Measurements from ENCODE around the gene SLIT2.
A peak's percentile ranks its signal among the peaks of the same experiment; 100 is the strongest.

The SLIT2 gene

GRCh38 chr4:20266215-20267082, 14.7 kb downstream of the SLIT2 start:
- no peak for DNase-seq (ENCODE audit: low read depth)

- no peak for DNase-seq (ENCODE audit: low read depth)
Measured at GRCh38 chr4:20268028-20268427, 16.3 kb downstream of the SLIT2 start.

GRCh38 chr4:20269320-20269719, 17.6 kb downstream of the SLIT2 start:
- DNase-seq (ENCODE audit: low read depth), result no peak

GRCh38 chr4:20271950-20272349, 20.2 kb downstream of the SLIT2 start:
- DNase-seq (ENCODE audit: low read depth), result no peak

- DNase-seq (ENCODE audit: low read depth), result peak; percentile 86
Measured at GRCh38 chr4:20272411-20272872, 20.7 kb downstream of the SLIT2 start.

GRCh38 chr4:20273793-20274192, 22.1 kb downstream of the SLIT2 start:
- no peak for DNase-seq (ENCODE audit: low read depth)

GRCh38 chr4:20276848-20277247, 25.1 kb downstream of the SLIT2 start:
- DNase-seq (ENCODE audit: low read depth), result no peak

GRCh38 chr4:20278195-20278594, 26.5 kb downstream of the SLIT2 start:
- no peak for DNase-seq (ENCODE audit: low read depth)

- no peak for DNase-seq (ENCODE audit: low read depth)
Measured at GRCh38 chr4:20279381-20279780, 27.7 kb downstream of the SLIT2 start.

- no peak for DNase-seq (ENCODE audit: low read depth)
Measured at GRCh38 chr4:20281453-20281852, 29.7 kb downstream of the SLIT2 start.

- no peak for DNase-seq (ENCODE audit: low read depth)
Measured at GRCh38 chr4:20283039-20283438, 31.3 kb downstream of the SLIT2 start.

GRCh38 chr4:20284990-20285389, 33.3 kb downstream of the SLIT2 start:
- DNase-seq (ENCODE audit: low read depth), result peak; percentile 55

GRCh38 chr4:20287246-20287645, 35.5 kb downstream of the SLIT2 start:
- DNase-seq (ENCODE audit: low read depth), result peak; percentile 25

GRCh38 chr4:20288047-20288650, 36.4 kb downstream of the SLIT2 start:
- peak; percentile 55 for DNase-seq (ENCODE audit: low read depth)

- DNase-seq (ENCODE audit: low read depth), result peak; percentile 45
Measured at GRCh38 chr4:20288846-20289512, 37.3 kb downstream of the SLIT2 start.

- no peak for DNase-seq (ENCODE audit: low read depth)
Measured at GRCh38 chr4:20289782-20290181, 38.1 kb downstream of the SLIT2 start.

- no peak for DNase-seq (ENCODE audit: low read depth)
Measured at GRCh38 chr4:20292739-20293138, 41.0 kb downstream of the SLIT2 start.

GRCh38 chr4:20297261-20297660, 45.6 kb downstream of the SLIT2 start:
- DNase-seq (ENCODE audit: low read depth), result no peak

GRCh38 chr4:20297783-20298182, 46.1 kb downstream of the SLIT2 start:
- DNase-seq (ENCODE audit: low read depth), result no peak

- no peak for DNase-seq (ENCODE audit: low read depth)
Measured at GRCh38 chr4:20298455-20298854, 46.8 kb downstream of the SLIT2 start.

GRCh38 chr4:20298986-20299385, 47.3 kb downstream of the SLIT2 start:
- no peak for DNase-seq (ENCODE audit: low read depth)

GRCh38 chr4:20299515-20299914, 47.8 kb downstream of the SLIT2 start:
- peak; percentile 56 for DNase-seq (ENCODE audit: low read depth)

- DNase-seq (ENCODE audit: low read depth), result no peak
Measured at GRCh38 chr4:20301161-20301560, 49.5 kb downstream of the SLIT2 start.
